Measurements from ENCODE around the gene EDAR. TPM values are rescaled to one million over a fixed set of nuclear protein-coding genes. Genes with fewer than 3 reads are reported as not detected.

Gene EDAR
- total and polyA plus RNA-seq, 11 donors = 0.01 to 0.20 (median 0.16) TPM; not detected in 8

- TF ChIP-seq POLR2A (IDR thresholded peaks at IDR 0.05) = no peak
- no peak for TF ChIP-seq CTCF (IDR thresholded peaks at IDR 0.05)
- H3K36me3 ChIP-seq = no peaks in the 10 kb centered on the region
- H3K4me3 ChIP-seq = no peak overlapping the region
- intact Hi-C loops (cut with DNase I) = no loop called here
- no peaks in the 10 kb centered on the region for H3K4me1 ChIP-seq
- H3K27me3 ChIP-seq = no peaks in the 10 kb centered on the region
- DNase-seq (no peak), ATAC-seq (no peak)
- H3K9me3 ChIP-seq = no peaks in the 10 kb centered on the region
- WGBS, 4 donors = 72 to 85% (median 81%) methylated on average over 5 to 6 of the region's 6 CpGs
- no peak overlapping the region for H3K27ac ChIP-seq
Observed at GRCh38 chr2:108969856-108970255, 19.2 kb downstream of the EDAR start.

- H3K9me3 ChIP-seq = no peaks in the 10 kb centered on the region
- DNase-seq (no peak), ATAC-seq (no peak)
- H3K36me3 ChIP-seq = no peaks in the 10 kb centered on the region
- no peak overlapping the region for H3K4me3 ChIP-seq
- WGBS, 4 donors = 45 to 58% (median 51%) methylated on average over 4 of the region's 4 CpGs
- TF ChIP-seq CTCF (IDR thresholded peaks at IDR 0.05) (no peak), POLR2A (IDR thresholded peaks at IDR 0.05) (no peak)
- no peaks in the 10 kb centered on the region for H3K27me3 ChIP-seq
- H3K27ac ChIP-seq = no peak overlapping the region
- intact Hi-C loops (cut with DNase I) = no loop called here
- no peaks in the 10 kb centered on the region for H3K4me1 ChIP-seq
Observed at GRCh38 chr2:108968619-108969018, 20.4 kb downstream of the EDAR start.

- no peak for ATAC-seq
- DNase-seq = no peak
- Histone ChIP-seq H3K4me1 (no peaks in the 10 kb centered on the region), H3K9me3 (no peaks in the 10 kb centered on the region), H3K4me3 (no peak overlapping the region), H3K27me3 (no peaks in the 10 kb centered on the region), H3K27ac (no peak overlapping the region), H3K36me3 (no peaks in the 10 kb centered on the region)
- 64 to 92% (median 79%) methylated on average over 7 of the region's 7 CpGs for whole genome bisulfite sequencing, 4 donors
- TF ChIP-seq CTCF (IDR thresholded peaks at IDR 0.05) = no peak
- no peak for TF ChIP-seq POLR2A (IDR thresholded peaks at IDR 0.05)
- intact Hi-C loops (cut with DNase I) = no loop called here
Observed at GRCh38 chr2:108967757-108968156, 21.3 kb downstream of the EDAR start.

GRCh38 chr2:108965540-108966289 is 23.3 kb downstream of the EDAR start:
- H3K27ac ChIP-seq = no peak overlapping the region
- ATAC-seq (no peak), DNase-seq (no peak)
- 75 to 84% (median 78%) methylated on average over 3 of the region's 3 CpGs for WGBS, 4 donors
- intact Hi-C loops (cut with DNase I) = no loop called here
- no peak for TF ChIP-seq CTCF (IDR thresholded peaks at IDR 0.05)
- no peak for TF ChIP-seq POLR2A (IDR thresholded peaks at IDR 0.05)
- no peak overlapping the region for H3K4me3 ChIP-seq
- no peaks in the 10 kb centered on the region for H3K9me3 ChIP-seq
- no peaks in the 10 kb centered on the region for H3K27me3 ChIP-seq
- H3K36me3 ChIP-seq = no peaks in the 10 kb centered on the region
- H3K4me1 ChIP-seq = no peaks in the 10 kb centered on the region
